ENCODE results near the gene NFAT5.

The NFAT5 gene

GRCh38 chr16:69745232-69745612 lies 179.5 kb downstream of the NFAT5 start:
- DNase-seq, result no peak

GRCh38 chr16:69745959-69746358 lies 180.2 kb downstream of the NFAT5 start:
- DNase-seq, result no peak

GRCh38 chr16:69747115-69747514 lies 181.3 kb downstream of the NFAT5 start:
- no peak for DNase-seq

- DNase-seq, result no peak
Observed at GRCh38 chr16:69748694-69749345, 183.1 kb downstream of the NFAT5 start.

GRCh38 chr16:69754143-69754468 lies 188.3 kb downstream of the NFAT5 start:
- no peak for DNase-seq

Data from NCI-H774 (cell line).